Gastroesophageal sphincter (tissue), 4 donors: ENCODE measurements around the gene ANKZF1. TPM values are rescaled to one million over a fixed set of nuclear protein-coding genes. Genes with fewer than 3 reads are reported as not detected.

ENCODE experiments used
- ATAC-seq: fragments of 150-250 bp; one replicate; pipeline ENCODE4 v1.9.1; 2016; ENCODE audit warnings: mild to moderate bottlenecking, moderate library complexity
- H3K27ac ChIP-seq, 4 donors: fragments of 200-600 bp; sonication (generic) in 3 of 4; 1 replicate in 3 of 4; 2 replicates in 1 of 4; pipeline ENCODE4 v1.5.1; 2016 to 2019
- H3K27me3 ChIP-seq: fragments of 200-600 bp; sonication (generic); one replicate; pipeline ENCODE4 v1.5.1; 2019
- H3K36me3 ChIP-seq, 2 donors: fragments of 200-600 bp; sonication (generic); one replicate each; pipeline ENCODE4 v1.5.1; 2019; ENCODE audit warnings: control low read depth in 1 of 2
- H3K4me1 ChIP-seq, 3 donors: fragments of 200-600 bp; sonication (generic); 1 replicate in 2 of 3; 2 replicates in 1 of 3; pipeline ENCODE4 v1.5.1; 2016 to 2019; ENCODE audit warnings: control low read depth in 2 of 3
- H3K4me3 ChIP-seq, 2 donors: fragments of 200-600 bp; sonication (generic); one replicate each; pipeline ENCODE4 v1.5.1; 2019; ENCODE audit warnings: mild to moderate bottlenecking in 1 of 2, moderate library complexity in 1 of 2
- H3K9me3 ChIP-seq, 3 donors: fragments of 200-600 bp; sonication (generic); one replicate each; pipeline ENCODE4 v1.5.1; 2017 to 2019; ENCODE audit warnings: control low read depth in 2 of 3
- EP300 ChIP-seq: sonication (generic); formaldehyde crosslinking; IDR thresholded peaks from one replicate; pipeline ENCODE4 v1.6.1; 2017; ENCODE audit warnings: antibody characterized with exemption, mild to moderate bottlenecking
- POLR2A ChIP-seq, 2 donors: fragments of 450-650 bp; IDR thresholded peaks; one replicate each; pipeline ENCODE4 v1.6.1; 2017; ENCODE audit warnings: antibody characterized with exemption in 2 of 2, mild to moderate bottlenecking in 2 of 2, moderate library complexity in 1 of 2
- POLR2AphosphoS5 ChIP-seq: sonication (generic); formaldehyde crosslinking; IDR thresholded peaks from one replicate; pipeline ENCODE4 v1.6.1; 2017; ENCODE audit warnings: antibody characterized with exemption
- WGBS, 2 donors: methylation state at CpG; one replicate each; pipeline ENCODE4 v1.1.5; 2018; ENCODE audit warnings: low coverage in 1 of 2; 5-methylcytosine and 5-hydroxymethylcytosine counted together
- total RNA-seq, 4 donors: library from RNA; depleted of rRNA; stranded (reverse); fragments of >200 nt; gene quantifications; one replicate each; pipeline ENCODE4 v1.1.0, GENCODE V29; 2016
- TF ChIP-seq, protein P1 (sequence below), 4 experiments: fragments of 200-600 bp in 2 of 4; fragments of 450-650 bp in 2 of 4; sonication (generic) in 1 of 4; IDR thresholded peaks; one replicate each; pipeline ENCODE4 v1.5.1; 2017 to 2019; ENCODE audit warnings: antibody characterized with exemption in 4 of 4, mild to moderate bottlenecking in 2 of 4, moderate library complexity in 2 of 4

The ANKZF1 gene
- total RNA-seq, 4 donors from 2014 or later: 24.3 to 48.4 (median 25.1) TPM

- TF ChIP-seq POLR2AphosphoS5 (no peak), POLR2A (IDR thresholded peaks at IDR 0.05) (no peak), EP300 (no peak)
- TF ChIP-seq, protein P1, sequence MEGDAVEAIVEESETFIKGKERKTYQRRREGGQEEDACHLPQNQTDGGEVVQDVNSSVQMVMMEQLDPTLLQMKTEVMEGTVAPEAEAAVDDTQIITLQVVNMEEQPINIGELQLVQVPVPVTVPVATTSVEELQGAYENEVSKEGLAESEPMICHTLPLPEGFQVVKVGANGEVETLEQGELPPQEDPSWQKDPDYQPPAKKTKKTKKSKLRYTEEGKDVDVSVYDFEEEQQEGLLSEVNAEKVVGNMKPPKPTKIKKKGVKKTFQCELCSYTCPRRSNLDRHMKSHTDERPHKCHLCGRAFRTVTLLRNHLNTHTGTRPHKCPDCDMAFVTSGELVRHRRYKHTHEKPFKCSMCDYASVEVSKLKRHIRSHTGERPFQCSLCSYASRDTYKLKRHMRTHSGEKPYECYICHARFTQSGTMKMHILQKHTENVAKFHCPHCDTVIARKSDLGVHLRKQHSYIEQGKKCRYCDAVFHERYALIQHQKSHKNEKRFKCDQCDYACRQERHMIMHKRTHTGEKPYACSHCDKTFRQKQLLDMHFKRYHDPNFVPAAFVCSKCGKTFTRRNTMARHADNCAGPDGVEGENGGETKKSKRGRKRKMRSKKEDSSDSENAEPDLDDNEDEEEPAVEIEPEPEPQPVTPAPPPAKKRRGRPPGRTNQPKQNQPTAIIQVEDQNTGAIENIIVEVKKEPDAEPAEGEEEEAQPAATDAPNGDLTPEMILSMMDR (IDR thresholded peaks at IDR 0.05): no peak
- no peak overlapping the region for H3K4me3 ChIP-seq
- peaks cover 0 to 27% (median 15%) of the 10 kb centered on the region in 3 donors for H3K4me1 ChIP-seq
- no peak for ATAC-seq
- H3K27me3 ChIP-seq: no peaks in the 10 kb centered on the region
- peaks cover 0 to 67% of the 10 kb centered on the region in 2 donors for H3K36me3 ChIP-seq
- no peak overlapping the region for H3K27ac ChIP-seq
- no peaks in the 10 kb centered on the region for H3K9me3 ChIP-seq
- 78 to 97% methylated on average over 3 to 5 of the region's 6 CpGs for WGBS, 2 donors
Observed at GRCh38 chr2:219183151-219183772, 46.3 kb upstream of the ANKZF1 start.

DNA sequence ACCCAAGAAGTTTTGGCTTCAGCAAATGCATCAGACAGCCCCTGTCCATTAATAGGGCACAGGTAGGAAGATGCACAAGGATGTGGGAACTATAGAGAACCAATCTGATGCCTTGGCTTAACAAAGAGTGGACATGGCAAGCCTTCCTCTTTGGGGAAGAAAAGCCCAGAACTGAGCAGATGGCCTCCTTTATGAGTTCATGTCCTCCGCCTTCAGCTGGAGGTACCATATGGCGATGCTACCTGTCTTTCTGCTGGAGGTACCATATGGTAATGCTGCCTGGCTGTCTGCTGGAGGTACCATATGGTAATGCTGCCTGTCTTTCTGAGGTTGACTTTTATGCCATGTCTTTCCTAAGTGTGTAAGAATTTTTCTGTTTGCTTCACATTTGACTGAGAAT is 45.5 kb upstream of the ANKZF1 start:
- no peak overlapping the region for H3K27ac ChIP-seq
- H3K27me3 ChIP-seq: no peaks in the 10 kb centered on the region
- no peaks in the 10 kb centered on the region for H3K9me3 ChIP-seq
- ATAC-seq: no peak
- TF ChIP-seq POLR2AphosphoS5 (no peak), EP300 (no peak), POLR2A (IDR thresholded peaks at IDR 0.05) (no peak)
- TF ChIP-seq, protein P1 (IDR thresholded peaks at IDR 0.05): no peak
- H3K4me1 ChIP-seq: peaks cover 0 to 20% (median 9%) of the 10 kb centered on the region in 3 donors
- 100% methylated on average over 1 of the region's 2 CpGs; no CpG with 5 or more reads in 1 of the 2 donors for WGBS, 2 donors
- H3K4me3 ChIP-seq: no peak overlapping the region
- peaks cover 0 to 67% of the 10 kb centered on the region in 2 donors for H3K36me3 ChIP-seq

- TF ChIP-seq POLR2A (IDR thresholded peaks at IDR 0.05) (no peak), POLR2AphosphoS5 (no peak), EP300 (no peak)
- TF ChIP-seq, protein P1 (IDR thresholded peaks at IDR 0.05): no peak
- 89 to 90% methylated on average over 1 to 7 of the region's 7 CpGs for WGBS, 2 donors
- Histone ChIP-seq H3K4me3 (no peak overlapping the region), H3K27ac (no peak overlapping the region), H3K9me3 (no peaks in the 10 kb centered on the region), H3K36me3 (peaks cover 0 to 42% of the 10 kb centered on the region in 2 donors), H3K4me1 (no peaks in the 10 kb centered on the region), H3K27me3 (no peaks in the 10 kb centered on the region)
- ATAC-seq: no peak
Observed at GRCh38 chr2:219186754-219187456, 42.7 kb upstream of the ANKZF1 start.

DNA sequence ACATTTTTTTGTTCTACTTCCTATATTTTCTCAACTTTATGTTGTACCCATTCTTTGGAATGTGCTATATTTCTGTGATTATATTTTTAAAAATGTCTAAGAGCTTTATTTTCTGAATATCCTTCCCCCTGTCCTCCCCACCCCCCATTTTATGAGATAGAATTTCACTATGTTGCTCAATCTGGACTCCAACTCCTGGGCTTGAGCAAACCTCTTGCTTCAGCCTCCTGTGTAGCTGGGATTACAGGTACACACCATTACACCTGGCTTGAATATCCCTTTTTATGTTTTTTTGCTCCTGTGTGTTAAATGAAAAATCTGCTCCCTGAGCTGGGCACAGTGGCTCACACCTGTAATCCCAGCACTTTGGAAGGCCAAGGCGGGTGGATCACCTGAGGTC is 32.2 kb upstream of the ANKZF1 start:
- no peak for ATAC-seq
- H3K27ac ChIP-seq: no peak overlapping the region
- H3K4me3 ChIP-seq: no peak overlapping the region
- no peaks in the 10 kb centered on the region for H3K36me3 ChIP-seq
- WGBS, 2 donors: no CpG with 5 or more reads among the region's 1 CpG
- peaks cover 18% of the 10 kb centered on the region for H3K27me3 ChIP-seq
- no peaks in the 10 kb centered on the region for H3K4me1 ChIP-seq
- H3K9me3 ChIP-seq: no peaks in the 10 kb centered on the region
- TF ChIP-seq POLR2A (IDR thresholded peaks at IDR 0.05) (no peak), EP300 (no peak), POLR2AphosphoS5 (no peak)
- TF ChIP-seq, protein P1 (IDR thresholded peaks at IDR 0.05): no peak

DNA sequence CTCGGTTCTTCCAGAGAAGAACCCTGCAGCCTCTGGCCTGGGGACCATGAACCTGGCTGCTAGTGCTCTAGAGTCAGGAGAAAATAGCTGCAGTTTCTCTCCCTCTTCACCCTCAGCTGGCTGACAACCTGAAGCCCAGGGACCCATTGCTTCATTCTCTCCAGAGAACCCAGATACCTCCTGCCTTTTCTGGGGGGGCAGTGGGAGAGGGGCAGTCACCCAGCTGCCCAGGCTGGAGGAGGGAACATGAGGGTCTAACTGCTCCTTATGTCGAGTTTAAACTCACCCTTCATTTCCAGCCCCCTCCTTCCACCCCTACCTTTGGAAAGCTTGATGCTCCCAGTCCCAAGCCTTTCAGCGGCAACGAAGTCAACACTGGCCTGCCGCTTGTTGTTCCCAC is 30.6 kb upstream of the ANKZF1 start:
- no peaks in the 10 kb centered on the region for H3K9me3 ChIP-seq
- WGBS, 2 donors: 60 to 64% methylated on average over 4 of the region's 5 CpGs
- no peak for TF ChIP-seq EP300
- no peak overlapping the region for H3K4me3 ChIP-seq
- peaks cover 18% of the 10 kb centered on the region for H3K27me3 ChIP-seq
- ATAC-seq: no peak
- H3K36me3 ChIP-seq: no peaks in the 10 kb centered on the region
- H3K4me1 ChIP-seq: no peaks in the 10 kb centered on the region
- no peak overlapping the region for H3K27ac ChIP-seq
